Stimulated activated CD4-positive, alpha-beta T cell treated with anti-CD3 and anti-CD28 coated beads, Interleukin-12 subunit alpha, Interleukin-12 subunit beta, amount 100 ng/mL, for 24 hours (primary cell): Measurements from ENCODE around the gene LLGL2.
A peak's percentile ranks its signal among the peaks of the same experiment; 100 is the strongest.

Experiments used
- DNase-seq, 2 experiments: peaks; one replicate each; pipeline ENCODE4 v3.0.0-alpha.2; 2020; ENCODE audit warnings: low read depth in 2 of 2

LLGL2 gene

DNA sequence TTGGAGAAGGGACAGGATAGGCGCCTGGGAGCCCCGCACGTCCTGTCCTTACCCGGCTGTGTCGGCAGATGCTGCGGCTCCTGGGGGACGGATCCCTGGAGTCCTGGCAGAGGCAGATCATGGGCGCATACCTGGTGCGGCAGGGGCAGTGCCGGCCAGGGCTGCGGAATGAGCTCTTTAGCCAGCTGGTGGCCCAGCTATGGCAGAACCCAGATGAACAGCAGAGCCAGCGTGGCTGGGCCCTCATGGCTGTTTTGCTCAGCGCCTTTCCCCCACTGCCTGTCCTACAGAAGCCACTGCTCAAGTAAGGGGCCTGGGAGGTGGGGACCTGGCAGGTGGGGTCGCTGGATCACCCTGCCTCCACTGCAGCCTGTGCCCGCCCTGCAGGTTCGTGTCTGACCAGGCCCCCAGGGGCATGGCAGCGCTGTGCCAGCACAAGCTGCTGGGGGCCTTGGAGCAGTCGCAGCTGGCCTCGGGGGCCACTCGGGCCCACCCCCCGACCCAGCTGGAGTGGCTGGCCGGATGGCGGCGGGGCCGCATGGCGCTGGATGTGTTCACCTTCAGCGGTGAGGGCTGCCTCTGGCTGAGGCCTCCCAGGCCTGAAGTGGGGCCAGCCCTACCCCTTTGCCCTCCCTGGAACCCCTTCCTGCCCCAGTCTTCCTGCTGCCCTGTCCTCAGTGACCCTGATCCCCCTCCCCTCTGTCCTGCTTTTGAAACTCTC lies 87.6 kb downstream of the LLGL2 start:
- no peak for DNase-seq

GRCh38 chr17:75614006-75614405 lies 88.5 kb downstream of the LLGL2 start:
- DNase-seq = no peak

DNA sequence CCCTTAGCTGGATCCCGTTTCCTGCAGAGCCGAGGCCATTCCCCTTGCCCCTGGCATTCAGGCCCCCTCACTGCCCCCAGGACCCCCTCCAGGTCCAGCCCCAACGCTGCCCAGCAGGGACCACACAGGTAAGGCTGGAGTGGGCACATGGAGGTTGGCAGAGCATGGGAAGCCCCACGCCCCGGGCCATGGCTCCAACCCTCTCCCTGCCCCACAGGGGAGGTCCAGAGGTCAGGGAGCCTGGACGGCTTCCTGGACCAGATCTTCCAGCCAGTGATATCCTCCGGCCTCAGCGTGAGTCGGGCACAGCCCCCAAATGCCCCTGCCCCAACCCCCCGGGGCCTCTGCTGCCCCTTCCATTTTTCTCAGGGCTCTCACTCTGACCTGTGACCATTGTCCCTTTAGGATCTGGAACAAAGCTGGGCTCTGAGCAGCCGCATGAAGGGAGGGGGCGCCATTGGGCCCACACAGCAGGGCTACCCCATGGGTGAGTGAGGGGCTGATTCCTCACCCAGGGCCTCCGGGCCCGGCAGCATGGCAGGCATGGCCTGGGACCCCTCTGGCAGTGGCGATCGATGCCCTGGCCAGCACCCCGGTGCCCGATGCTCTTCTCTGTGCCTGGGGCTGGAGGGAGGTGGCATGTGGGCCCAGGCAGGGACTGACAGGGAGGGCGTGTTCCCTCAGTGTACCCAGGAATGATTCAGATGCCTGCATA lies 89.2 kb downstream of the LLGL2 start:
- DNase-seq = no peak

- no peak for DNase-seq
Observed at GRCh38 chr17:75615301-75615700, 89.8 kb downstream of the LLGL2 start.

DNA sequence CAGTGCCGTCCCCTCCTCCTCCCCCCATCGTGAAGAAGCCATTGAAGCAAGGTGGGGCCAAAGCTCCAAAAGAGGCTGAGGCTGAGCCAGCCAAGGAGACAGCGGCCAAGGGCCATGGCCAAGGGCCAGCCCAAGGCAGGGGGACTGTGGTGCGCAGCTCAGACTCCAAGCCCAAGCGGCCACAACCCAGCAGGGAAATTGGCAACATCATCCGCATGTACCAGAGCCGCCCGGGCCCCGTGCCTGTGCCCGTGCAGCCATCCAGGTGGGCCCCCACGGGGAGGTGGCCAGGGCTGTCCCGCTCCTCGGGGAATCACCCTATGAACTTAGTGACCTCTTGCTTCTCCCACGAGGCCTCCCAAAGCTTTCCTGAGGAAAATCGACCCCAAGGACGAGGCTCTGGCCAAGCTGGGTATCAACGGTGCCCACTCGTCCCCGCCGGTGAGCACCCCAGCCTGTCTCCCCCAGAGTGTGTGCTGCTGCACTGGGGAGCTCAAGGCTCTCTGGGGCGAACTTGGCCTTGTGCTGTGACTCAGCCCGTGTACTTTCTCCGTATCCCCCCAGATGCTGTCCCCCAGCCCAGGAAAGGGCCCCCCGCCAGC lies 91.1 kb downstream of the LLGL2 start:
- DNase-seq = no peak

DNA sequence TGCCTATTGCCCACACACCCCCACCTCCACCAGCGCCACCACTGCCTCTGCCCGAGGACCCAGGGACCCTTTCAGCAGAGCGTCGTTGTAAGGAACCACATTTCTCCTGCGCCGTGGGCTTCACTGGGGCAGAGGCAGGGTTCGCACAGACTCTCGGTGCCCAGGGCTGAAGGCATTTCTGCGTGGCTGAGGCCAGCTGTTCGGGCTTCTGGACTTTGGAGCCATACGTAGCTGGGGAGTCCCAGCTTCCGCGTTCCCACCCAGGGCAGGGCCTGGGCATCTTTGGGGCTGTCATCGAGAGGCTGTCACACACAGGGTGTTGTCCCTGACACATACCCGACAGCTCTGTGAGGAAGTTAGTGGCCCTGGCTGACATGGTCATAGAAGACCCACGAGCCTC lies 91.7 kb downstream of the LLGL2 start:
- DNase-seq = no peak

GRCh38 chr17:75617675-75618074 lies 92.2 kb downstream of the LLGL2 start:
- no peak for DNase-seq

GRCh38 chr17:75619506-75620431 lies 94.3 kb downstream of the LLGL2 start:
- peak in 1 of 2 experiments; percentile 13 for DNase-seq

DNA sequence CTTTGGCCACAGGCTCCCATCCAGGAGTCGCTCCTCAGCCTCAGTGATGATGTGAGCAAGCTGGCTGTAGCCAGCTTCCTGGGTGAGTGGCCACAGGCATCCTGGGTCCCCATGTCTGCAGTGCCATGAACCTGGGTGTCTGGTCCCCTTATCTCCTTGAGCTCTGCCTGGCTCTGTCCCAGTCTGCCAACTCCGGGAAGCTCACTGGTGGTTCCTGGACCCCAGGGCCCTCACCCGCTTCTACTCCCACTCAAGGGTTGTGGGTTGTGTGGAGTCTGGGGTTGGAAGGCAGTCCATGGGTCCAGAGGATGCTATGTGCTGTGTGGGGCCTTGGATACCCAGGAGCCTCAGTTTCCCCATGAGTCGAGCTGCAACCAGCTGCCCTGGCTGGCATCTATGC lies 96.0 kb downstream of the LLGL2 start:
- no peak for DNase-seq

- DNase-seq = no peak
Observed at GRCh38 chr17:75622076-75622475, 96.6 kb downstream of the LLGL2 start.

- DNase-seq = no peak
Observed at GRCh38 chr17:75622771-75623273, 97.3 kb downstream of the LLGL2 start.

DNA sequence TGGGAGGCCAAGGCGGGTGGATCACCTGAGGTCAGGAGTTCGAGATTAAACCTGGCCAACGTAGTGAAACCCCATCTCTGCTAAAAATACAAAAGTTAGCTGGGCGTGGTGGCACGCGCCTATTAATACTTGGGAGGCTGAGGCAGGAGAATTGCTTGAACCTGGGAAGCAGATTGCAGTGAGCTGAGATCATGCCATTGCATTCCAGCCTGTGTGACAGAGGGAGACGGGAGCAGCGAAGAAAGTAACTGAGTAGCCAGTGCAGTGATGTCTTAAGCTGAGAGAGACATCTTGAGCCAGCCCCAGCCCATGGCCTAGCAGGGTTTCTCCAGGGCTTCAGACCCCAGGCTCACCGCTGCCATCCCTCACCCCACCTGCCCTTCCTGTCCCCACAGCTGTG lies 97.9 kb downstream of the LLGL2 start:
- no peak for DNase-seq

DNA sequence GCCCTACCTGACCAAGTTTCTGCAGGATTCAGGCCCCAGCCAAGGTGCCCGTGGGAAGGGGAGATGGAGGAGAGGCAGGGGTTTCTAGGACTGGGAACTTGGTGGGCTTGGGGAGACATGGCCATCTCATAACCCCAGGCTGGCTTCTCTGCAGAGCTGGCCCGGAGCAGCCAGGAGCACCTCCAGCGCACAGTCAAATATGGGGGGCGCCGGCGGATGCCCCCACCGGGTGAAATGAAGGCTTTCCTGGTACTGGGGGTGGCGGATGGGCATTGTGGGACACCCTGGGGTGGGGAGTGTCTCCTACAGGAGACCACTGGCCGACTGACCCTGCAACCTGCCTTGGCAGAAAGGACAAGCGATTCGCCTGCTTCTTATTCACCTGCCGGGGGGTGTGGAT lies 98.5 kb downstream of the LLGL2 start:
- DNase-seq = no peak
